ENCODE results near the gene GTSF1L. TPM values are rescaled to one million over a fixed set of nuclear protein-coding genes. Genes with fewer than 3 reads are reported as not detected.

The GTSF1L gene
- total RNA-seq, 6 experiments from 2014 or later = not detected

GRCh38 chr20:43750774-43751166 is 24.0 kb upstream of the GTSF1L start:
- peak overlapping the region; percentile 29; the same call in 1 of the 2 replicates for H3K4me3 Mint-ChIP-seq
- H3K27ac Mint-ChIP-seq = peak overlapping the region; percentile 83
- no peak for TF ChIP-seq CTCF (IDR thresholded peaks at IDR 0.05)
- DNase-seq = no peak
- H3K36me3 Mint-ChIP-seq (ENCODE audit: low read depth) = peaks cover 10% of the 10 kb centered on the region
- peaks cover 73% of the 10 kb centered on the region for H3K4me1 Mint-ChIP-seq (ENCODE audit: low read depth)
- no peaks in the 10 kb centered on the region; the same call in 1 of the 2 replicates for H3K9me3 Mint-ChIP-seq
- no peaks in the 10 kb centered on the region; the same call in 1 of the 2 replicates for H3K27me3 Mint-ChIP-seq (ENCODE audit: insufficient read depth)

GRCh38 chr20:43749734-43750294 is 23.0 kb upstream of the GTSF1L start:
- peak overlapping the region; percentile 79 for H3K27ac Mint-ChIP-seq

GRCh38 chr20:43748274-43748673 is 21.5 kb upstream of the GTSF1L start:
- H3K36me3 Mint-ChIP-seq (ENCODE audit: low read depth) = no peaks in the 10 kb centered on the region
- H3K9me3 Mint-ChIP-seq = no peaks in the 10 kb centered on the region
- no peak overlapping the region for H3K27ac Mint-ChIP-seq
- H3K4me1 Mint-ChIP-seq (ENCODE audit: low read depth) = peaks cover 58% of the 10 kb centered on the region
- H3K27me3 Mint-ChIP-seq (ENCODE audit: insufficient read depth) = no peaks in the 10 kb centered on the region; the same call in 1 of the 2 replicates
- no peak for TF ChIP-seq CTCF (IDR thresholded peaks at IDR 0.05)
- no peak overlapping the region for H3K4me3 Mint-ChIP-seq
- no peak for DNase-seq

More at GRCh38 chr20:43749734-43750294, 23.0 kb upstream of the GTSF1L start:
- TF ChIP-seq CTCF (IDR thresholded peaks at IDR 0.05) = peak; percentile 100
- Mint-ChIP-seq H3K4me3 (no peak overlapping the region), H3K36me3 (ENCODE audit: low read depth) (peaks cover 8% of the 10 kb centered on the region), H3K9me3 (no peaks in the 10 kb centered on the region; the same call in 1 of the 2 replicates), H3K27me3 (ENCODE audit: insufficient read depth) (no peaks in the 10 kb centered on the region; the same call in none of the 2 replicates), H3K4me1 (ENCODE audit: low read depth) (peaks cover 63% of the 10 kb centered on the region)
- peak; percentile 47 for DNase-seq

GRCh38 chr20:43746344-43747137 is 19.7 kb upstream of the GTSF1L start:
- no peak for TF ChIP-seq CTCF (IDR thresholded peaks at IDR 0.05)
- no peaks in the 10 kb centered on the region for H3K36me3 Mint-ChIP-seq (ENCODE audit: low read depth)
- peaks cover 41% of the 10 kb centered on the region for H3K4me1 Mint-ChIP-seq (ENCODE audit: low read depth)
- no peak overlapping the region for H3K4me3 Mint-ChIP-seq
- no peak overlapping the region for H3K27ac Mint-ChIP-seq
- DNase-seq = no peak
- peaks cover 9% of the 10 kb centered on the region; the same call in 1 of the 2 replicates for H3K27me3 Mint-ChIP-seq (ENCODE audit: insufficient read depth)
- H3K9me3 Mint-ChIP-seq = no peaks in the 10 kb centered on the region

GRCh38 chr20:43744966-43745730 is 18.3 kb upstream of the GTSF1L start:
- Mint-ChIP-seq H3K4me3 (no peak overlapping the region), H3K9me3 (no peaks in the 10 kb centered on the region), H3K36me3 (ENCODE audit: low read depth) (no peaks in the 10 kb centered on the region), H3K27ac (no peak overlapping the region), H3K27me3 (ENCODE audit: insufficient read depth) (peaks cover 9% of the 10 kb centered on the region; the same call in 1 of the 2 replicates), H3K4me1 (ENCODE audit: low read depth) (peaks cover 27% of the 10 kb centered on the region)
- TF ChIP-seq CTCF (IDR thresholded peaks at IDR 0.05) = no peak
- no peak for DNase-seq
